GM12875 (cell line): ENCODE data around the gene ESYT2.

ENCODE experiments used
- H3K4me3 ChIP-seq: one replicate; pipeline ENCODE4 v1.5.1; 2011; ENCODE audit warnings: low read depth, low read length, control low read depth
- TF ChIP-seq, protein P1 (sequence below): IDR thresholded peaks from 2 replicates; pipeline ENCODE4 v1.5.1; 2011; ENCODE audit warnings: low read depth, mild to moderate bottlenecking, control low read depth, inconsistent platforms, low read length, moderate library complexity, borderline replicate concordance; ENCODE audit not compliant: insufficient read depth

Gene ESYT2

DNA sequence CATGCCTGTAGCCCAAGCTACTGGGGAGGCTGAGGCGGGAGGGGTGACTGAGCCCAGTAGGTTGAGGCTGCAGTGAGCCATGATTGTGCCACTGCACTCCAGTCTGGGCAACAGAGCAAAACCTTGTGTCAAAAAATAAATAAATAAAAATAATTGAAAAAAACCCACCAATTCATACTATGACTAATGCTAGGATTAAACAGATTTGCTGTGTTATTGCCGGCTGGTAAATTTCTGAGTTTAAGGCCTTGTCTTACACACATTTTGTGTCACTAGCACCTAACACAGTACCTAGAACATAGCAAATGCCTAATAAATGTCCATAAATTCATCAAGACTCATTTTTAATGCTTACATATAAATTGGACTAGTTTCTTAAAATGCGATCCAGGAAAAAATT lies 8.7 kb downstream of the ESYT2 start:
- H3K4me3 ChIP-seq: no peak overlapping the region
- TF ChIP-seq, protein P1, sequence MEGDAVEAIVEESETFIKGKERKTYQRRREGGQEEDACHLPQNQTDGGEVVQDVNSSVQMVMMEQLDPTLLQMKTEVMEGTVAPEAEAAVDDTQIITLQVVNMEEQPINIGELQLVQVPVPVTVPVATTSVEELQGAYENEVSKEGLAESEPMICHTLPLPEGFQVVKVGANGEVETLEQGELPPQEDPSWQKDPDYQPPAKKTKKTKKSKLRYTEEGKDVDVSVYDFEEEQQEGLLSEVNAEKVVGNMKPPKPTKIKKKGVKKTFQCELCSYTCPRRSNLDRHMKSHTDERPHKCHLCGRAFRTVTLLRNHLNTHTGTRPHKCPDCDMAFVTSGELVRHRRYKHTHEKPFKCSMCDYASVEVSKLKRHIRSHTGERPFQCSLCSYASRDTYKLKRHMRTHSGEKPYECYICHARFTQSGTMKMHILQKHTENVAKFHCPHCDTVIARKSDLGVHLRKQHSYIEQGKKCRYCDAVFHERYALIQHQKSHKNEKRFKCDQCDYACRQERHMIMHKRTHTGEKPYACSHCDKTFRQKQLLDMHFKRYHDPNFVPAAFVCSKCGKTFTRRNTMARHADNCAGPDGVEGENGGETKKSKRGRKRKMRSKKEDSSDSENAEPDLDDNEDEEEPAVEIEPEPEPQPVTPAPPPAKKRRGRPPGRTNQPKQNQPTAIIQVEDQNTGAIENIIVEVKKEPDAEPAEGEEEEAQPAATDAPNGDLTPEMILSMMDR: no peak

DNA sequence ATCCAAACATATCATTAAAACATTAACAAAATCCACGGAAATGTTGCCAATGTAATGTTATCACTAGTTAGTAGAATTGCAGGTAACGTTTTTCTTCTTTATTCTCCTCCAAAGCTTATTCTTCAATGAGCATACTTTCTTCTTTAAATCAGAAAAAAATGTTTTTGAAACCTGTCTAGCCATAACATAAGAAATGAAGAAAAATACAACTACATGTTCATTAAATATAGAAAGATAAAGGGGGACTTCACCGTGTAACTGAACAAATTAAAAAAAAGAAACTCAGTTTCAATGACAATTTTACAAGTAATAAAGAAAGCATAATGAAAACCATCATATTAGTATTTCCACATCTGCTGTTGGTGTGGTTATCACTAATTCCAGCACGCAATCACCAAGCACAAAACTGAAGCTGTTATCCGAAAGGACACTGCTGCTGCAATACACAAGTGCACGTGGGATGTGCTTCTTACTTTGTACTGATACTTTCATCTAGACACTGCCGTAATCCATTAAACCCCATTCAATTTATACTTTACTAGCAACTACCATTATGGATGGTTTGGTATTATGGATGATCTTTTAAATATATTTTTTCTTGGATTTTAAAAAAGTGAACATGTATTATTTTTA lies 9.6 kb downstream of the ESYT2 start:
- TF ChIP-seq, protein P1: no peak
- H3K4me3 ChIP-seq: no peak overlapping the region

DNA sequence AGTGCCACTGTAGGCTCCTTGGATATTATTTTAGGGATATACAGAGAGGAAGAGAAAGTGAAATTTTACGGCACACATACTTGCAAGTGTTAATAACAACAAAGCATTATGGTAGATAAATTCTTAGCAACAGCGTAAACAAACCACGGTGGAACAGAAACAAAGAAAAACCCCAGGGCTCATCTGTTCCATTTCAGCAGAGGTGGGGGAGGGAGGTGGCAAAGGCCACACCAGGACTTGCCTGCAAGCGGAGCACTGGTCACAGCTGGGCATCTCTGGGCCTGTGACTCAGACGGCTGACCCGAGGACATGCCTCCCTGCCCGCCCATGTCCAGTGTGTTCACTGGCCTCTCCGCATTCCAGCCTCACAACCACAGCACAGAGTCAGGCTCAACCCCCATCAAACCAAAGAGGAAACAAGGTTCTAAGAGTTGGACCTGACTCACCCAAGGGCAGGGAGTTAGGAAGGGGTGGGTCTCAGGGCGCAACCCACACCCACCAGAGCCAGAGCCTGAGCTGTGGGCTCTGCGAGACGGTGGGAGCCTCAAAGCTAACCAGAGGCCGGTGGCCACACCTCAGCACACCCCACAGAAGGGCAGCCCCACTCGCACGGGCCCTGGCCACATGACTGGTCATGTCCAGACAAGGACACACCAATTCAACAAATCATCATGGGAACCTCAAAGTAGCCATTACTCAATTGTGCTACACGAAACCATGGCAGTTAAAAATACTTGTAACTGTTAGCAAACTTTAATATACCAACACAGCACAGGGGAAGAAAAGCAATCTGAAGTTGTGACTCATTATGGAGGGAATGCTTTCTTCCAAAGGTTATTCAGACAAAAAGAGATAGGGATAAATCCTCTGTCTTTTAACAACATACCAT lies 10.7 kb downstream of the ESYT2 start:
- H3K4me3 ChIP-seq: no peak overlapping the region
- TF ChIP-seq, protein P1: no peak

- H3K4me3 ChIP-seq: no peak overlapping the region
- TF ChIP-seq, protein P1: no peak
These were observed 12.3 kb downstream of the ESYT2 start for GRCh38 chr7:158816995-158817394.

GRCh38 chr7:158816271-158816670 lies 13.0 kb downstream of the ESYT2 start:
- TF ChIP-seq, protein P1: no peak
- H3K4me3 ChIP-seq: no peak overlapping the region

DNA sequence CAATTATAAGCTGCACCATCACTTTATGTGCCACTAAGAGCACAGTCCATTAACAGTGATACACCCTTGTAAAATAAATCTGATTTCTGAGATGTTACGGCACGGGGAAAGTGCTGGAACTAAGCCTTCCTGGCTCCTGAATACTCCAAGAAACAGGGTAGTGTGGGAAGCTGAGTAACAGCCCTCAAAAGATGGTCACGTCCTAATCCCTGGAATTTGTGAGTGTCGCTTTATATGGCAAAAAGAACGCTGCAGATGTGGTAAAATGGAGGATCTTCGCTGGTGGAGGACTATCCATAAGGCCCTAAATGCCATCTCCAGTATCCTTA lies 13.5 kb downstream of the ESYT2 start:
- TF ChIP-seq, protein P1: no peak
- H3K4me3 ChIP-seq: no peak overlapping the region

DNA sequence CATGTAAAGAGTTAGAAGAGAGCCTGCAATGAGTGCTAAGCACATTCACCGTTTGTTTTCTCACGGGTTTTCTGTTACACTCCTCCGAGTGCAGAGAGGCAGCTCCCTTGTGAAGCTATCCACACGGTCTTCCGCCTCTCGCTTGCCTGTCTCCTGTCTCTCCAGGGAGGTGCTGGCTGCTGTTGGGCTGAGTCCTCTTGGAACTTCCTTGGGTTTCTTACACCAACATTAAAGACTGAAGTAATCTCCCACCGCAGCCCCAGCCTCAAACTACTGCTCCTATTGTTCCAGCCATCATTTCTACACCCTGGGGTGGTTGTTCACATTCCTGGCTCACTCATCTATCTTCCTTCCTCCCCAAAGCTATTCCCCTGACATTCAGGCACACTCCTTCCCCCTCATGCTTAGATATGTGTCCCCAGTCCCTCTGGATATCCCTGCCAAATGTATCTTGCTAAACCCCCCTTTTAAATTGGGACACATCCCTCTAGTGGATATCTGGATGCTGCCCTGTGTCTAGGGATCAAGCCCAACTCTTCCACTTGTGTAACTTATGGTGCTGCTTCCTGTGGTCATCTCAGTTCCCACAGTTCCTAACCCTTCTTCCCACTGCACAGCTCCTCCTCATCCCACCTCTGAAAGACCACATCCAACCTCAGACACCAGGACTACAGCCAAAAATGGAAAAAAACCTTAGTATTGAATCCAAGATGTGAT lies 14.1 kb downstream of the ESYT2 start:
- TF ChIP-seq, protein P1: no peak
- H3K4me3 ChIP-seq: no peak overlapping the region
